ENCODE measurements around the gene ITGB8. TPM values are rescaled to one million over a fixed set of nuclear protein-coding genes. Genes with fewer than 3 reads are reported as not detected.

Gene ITGB8
- total and polyA plus RNA-seq, 9 of the 15 experiments (the other 6 are each of a cell fraction or from before 2014, with no cell fraction given): under 0.01 to 0.03 (median 0.02) TPM; not detected in 6

Small RNA genes lying within 50 kb of the gene (small RNA-seq; reads per million reads assigned to genes)
- not detected for gene RF00275

Other genes with a start within 250 kb of the ITGB8 start
- 10.4 and 12.6 TPM in 2 replicates for gene MACC1, start 113.5 kb upstream of the ITGB8 start, total RNA-seq (2014; rRNA removed)
- 30.2 and 36.7 TPM in 2 replicates for gene MACC1, start 113.5 kb upstream of the ITGB8 start, total RNA-seq (2014; rRNA removed; fragmentation: Illumina TruSeq; extraction: Trizol)
- gene MACC1, start 113.5 kb upstream of the ITGB8 start, total RNA-seq (2015; rRNA removed; fragmentation: Illumina TruSeq; extraction: Trizol): 16.7 and 17.8 TPM in 2 replicates
- 16.1 and 20.4 TPM in 2 replicates for gene MACC1, start 113.5 kb upstream of the ITGB8 start, total RNA-seq (2021)
- gene MACC1, start 113.5 kb upstream of the ITGB8 start, polyA plus RNA-seq (2011; rRNA removed): 5.1 and 12.7 TPM in 2 replicates
- gene MACC1, start 113.5 kb upstream of the ITGB8 start, polyA plus RNA-seq (2014; fragmentation: Illumina TruSeq; extraction: Trizol): 9.1 and 9.6 TPM in 2 replicates
- gene MACC1, start 113.5 kb upstream of the ITGB8 start, polyA plus RNA-seq (2014; fragmentation: Nextera tagmentation; extraction: Ambion mirVana): 1 to 10 TPM; 7.5 to 8.6 TPM
- 4.4 and 5.9 TPM in 2 replicates for gene MACC1, start 113.5 kb upstream of the ITGB8 start, polyA plus RNA-seq (2014; rRNA removed)